ENCODE data around the gene EPHB2. TPM values are rescaled to one million over a fixed set of nuclear protein-coding genes. Genes with fewer than 3 reads are reported as not detected.

Gene EPHB2
- total and polyA plus RNA-seq, 2 of the 8 experiments (the other 6 are each of a cell fraction or from before 2014, with no cell fraction given) = 15.8 to 17.2 TPM

- no peak for TF ChIP-seq TAF1 (IDR thresholded peaks at IDR 0.05; ENCODE audit: low read depth, low read length)
- TF ChIP-seq CTBP2 (IDR thresholded peaks at IDR 0.05; ENCODE audit: borderline replicate concordance, insufficient read depth, insufficient read length, low read length) = no peak
Measured at GRCh38 chr1:22864886-22865285, 154.2 kb downstream of the EPHB2 start (continued).
